GM18909 (cell line): ENCODE data around the gene ST3GAL3.
"Not testable (repeated sequence)": the region's sequence is repeated elsewhere in the genome, so short reads cannot be mapped to it uniquely, and the experiment has no call there.

Experiments used
- ATAC-seq: cut with Tn5 transposase; IDR thresholded peaks from one replicate; pipeline ENCODE4 v1.9.1; 2021; ENCODE audit warnings: mild to moderate bottlenecking; ENCODE audit not compliant: unreplicated experiment, poor library complexity

The ST3GAL3 gene

DNA sequence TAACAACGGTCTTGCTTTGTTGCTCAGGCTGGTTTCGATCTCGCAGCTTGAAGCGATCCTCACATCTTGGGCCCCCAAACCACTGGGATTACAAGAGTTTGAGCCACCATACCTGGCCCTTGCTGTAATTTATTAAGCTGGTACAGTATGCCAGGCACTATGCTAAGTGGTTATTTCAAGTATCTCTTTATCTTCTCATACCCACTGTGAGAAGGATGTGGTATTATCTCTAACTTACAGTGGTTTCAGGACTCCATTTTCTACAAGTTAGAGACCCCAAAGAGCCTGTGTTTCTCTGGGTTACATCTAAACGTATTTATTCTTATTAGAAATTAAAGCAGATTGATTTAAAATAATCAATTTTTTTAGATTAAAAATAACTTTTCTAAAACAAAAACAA, 8.1 kb upstream of the ST3GAL3 start:
- ATAC-seq, result no peak

DNA sequence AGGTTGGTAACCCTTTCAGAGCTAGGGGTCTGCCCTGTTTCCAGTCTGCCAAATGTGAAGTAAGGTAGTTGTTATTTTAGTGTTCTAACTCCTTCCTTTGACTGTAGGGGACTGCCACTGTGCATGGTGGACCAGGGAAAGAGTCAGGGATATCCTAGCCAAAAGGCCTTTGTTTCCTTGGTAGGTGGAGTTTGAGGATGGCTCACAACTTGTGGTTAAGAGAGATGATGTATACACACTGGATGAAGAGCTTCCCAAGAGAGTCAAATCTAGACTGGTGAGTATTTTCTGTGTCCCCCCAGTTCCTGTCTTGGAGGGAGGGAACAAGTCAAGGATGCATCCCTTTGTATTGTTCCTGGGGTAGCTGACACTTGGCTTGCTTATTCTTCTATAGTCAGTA, 3.5 kb upstream of the ST3GAL3 start:
- ATAC-seq, result no peak

DNA sequence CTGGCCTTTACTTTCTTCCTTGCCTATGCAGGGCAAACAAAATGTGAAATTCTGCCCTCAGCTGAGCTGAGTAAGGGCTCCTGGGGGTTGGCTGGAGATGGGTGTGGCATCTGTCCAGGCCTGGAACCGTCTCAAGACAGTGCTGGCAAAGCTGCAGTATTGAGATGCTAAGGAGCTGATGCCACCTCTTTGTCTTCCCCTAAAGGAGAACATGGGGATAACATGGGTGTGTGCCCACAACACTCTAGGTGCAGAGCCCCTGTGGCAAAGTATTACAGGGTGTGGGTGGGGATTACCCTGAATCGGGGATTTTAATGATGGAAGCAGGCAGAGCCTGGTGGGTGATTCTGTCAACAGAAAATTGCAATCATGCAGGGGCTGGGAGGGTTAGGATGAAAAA, 2.5 kb upstream of the ST3GAL3 start:
- ATAC-seq, result no peak

DNA sequence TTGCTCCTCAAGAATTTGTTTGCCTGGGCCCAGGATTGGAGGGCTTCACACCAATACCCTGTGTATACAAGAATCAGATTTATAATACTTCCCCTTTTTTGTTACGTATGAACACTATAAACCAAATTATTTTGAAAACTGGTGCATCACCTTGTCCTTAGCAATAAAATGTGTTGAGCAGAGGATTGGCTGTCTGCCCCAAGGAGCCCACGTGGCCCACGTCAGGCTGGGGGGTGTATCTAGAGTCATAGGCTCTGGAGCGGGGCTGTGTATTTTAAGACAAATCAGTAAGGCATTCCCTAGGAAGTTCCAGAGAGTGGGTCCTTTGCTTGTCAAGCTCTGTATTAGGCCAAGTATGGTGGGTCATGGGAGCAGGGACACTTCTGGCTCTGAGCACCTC, 2.0 kb upstream of the ST3GAL3 start:
- no peak for ATAC-seq

DNA sequence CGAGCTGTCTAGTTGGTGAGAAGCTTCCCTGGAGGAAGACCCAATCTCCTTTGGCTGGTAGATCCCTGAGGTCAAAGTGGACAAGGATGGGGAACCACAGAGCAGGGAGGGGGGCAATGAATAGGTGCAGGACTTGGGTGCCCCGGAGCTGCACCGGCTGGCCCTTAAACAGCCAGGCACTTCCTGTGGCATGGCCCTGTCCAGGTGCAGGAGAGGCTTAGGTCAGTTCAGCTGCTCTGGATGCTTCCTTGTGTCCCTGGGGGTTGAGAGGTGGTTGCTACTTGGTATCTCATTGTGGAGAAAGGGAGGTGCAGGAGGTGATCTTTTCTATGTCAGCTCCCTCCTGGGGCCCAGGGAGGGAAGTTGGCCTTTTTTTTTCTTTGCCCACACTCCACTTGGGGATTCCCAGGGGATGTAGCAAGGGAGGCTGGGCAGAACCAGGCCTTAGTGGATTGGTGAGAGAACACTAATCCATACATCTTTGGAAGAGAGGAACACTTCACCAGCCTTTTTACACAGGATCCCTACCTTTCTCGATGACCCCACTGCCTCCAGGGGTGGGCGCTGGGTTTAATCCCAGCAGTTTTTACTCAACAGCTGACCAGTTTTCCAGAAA, 1.2 kb upstream of the ST3GAL3 start:
- no peak for ATAC-seq

DNA sequence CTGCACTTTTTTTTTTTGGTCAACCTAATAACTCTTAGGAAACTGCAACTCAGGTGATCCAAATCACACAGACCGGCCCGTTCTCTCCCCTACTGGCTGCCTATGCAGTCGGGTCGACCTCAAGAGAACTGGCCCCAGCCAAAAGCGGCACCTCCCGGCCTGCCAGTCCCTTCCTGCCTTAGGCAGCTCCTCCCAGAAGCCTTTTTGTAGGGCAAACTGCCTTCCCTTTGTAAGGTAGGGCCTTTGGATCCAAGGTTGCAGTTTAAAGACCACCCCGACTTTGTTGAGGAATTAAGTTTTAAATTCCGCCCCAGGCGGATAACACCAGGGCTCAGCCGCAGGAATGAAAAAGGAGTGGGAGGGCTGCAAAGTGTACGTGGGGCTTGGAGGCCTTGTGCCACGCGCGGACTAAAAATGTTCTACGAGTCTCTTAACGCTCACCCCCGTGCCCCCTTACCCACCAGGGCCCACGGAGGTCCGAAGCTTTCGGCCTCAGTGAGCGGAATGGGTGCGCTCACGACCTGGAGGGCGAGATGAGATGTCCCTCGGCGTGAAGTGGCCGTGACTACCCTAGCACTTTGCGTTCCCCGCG, 642 bp upstream of the ST3GAL3 start:
- no peak for ATAC-seq

DNA sequence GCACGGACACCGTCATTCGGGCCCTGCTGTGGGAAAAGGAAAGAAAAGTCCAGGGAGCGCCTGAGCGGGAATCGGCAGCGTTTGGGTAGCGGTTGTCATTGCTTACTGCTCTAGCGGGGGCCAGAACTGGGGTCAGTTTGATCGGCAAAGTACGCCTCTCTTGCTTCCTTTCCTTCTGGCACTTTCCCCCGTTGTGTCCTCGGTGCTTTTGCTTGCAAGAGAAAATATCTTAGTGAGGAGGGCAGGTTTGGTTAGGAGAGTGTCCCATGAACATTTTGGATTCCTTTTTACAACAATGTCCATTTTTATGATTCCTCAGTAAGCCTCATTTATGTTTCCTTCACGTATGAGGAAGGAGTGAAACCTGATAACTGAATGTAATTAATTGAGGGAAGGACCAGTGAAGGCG, 670 bp downstream of the ST3GAL3 start:
- no peak for ATAC-seq

DNA sequence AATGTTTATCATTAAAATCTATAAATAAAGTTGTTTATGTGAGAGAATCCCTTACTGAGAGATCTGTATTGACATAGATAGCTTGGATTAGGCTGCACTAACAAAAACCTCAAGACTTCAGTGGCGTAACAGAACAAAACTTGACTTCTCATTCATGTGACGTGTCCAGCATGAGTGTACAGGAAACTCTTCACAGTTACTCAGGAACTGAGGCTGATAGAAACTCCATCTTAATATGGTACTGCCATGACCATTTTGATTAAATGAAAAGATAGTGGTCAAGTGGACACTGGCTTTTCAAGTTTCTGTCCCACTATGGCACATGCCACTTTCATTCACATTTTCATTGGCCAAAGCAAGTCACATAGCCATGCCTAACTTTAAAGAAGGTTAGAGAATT, 3.7 kb downstream of the ST3GAL3 start:
- ATAC-seq, result no peak

DNA sequence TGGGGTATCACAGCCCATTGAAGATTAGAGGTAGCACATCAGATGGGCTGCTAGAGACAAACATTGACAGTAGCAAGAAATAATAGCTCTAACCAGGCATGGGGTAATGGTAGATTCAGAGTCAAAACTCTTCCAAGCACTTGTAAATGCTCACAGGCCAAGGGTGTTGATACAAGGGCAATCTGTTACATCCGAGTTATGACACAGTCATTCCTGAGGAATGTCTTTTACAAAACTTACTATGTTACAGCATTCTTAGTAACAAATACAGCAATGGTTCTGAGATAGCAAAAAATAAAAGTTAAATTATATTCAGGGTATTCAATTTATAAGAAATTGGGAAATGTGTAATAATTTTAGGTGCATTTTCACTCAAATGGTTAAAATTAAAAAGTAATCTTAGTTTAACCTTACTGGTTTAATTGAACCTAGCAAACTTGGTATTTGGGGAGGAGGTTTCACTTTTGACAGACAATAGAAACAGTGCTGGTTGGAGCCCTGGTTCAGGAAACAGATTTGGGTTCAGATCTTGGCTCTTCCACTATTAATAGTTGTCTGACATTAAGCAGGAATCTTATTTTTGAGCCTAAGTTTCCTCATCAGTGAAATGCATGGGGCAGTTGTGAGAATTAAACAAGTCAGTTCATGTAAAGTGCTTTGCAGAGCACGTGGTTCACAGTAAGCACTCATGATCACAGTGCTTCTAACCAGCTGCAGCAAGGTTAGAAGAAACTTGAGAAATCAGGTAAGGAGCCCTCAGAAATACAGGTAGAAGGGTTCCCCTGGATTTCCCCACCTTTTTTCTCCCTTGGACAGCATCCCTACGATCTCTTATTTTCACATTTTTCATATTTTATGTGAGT, 4.4 kb downstream of the ST3GAL3 start:
- no peak for ATAC-seq

DNA sequence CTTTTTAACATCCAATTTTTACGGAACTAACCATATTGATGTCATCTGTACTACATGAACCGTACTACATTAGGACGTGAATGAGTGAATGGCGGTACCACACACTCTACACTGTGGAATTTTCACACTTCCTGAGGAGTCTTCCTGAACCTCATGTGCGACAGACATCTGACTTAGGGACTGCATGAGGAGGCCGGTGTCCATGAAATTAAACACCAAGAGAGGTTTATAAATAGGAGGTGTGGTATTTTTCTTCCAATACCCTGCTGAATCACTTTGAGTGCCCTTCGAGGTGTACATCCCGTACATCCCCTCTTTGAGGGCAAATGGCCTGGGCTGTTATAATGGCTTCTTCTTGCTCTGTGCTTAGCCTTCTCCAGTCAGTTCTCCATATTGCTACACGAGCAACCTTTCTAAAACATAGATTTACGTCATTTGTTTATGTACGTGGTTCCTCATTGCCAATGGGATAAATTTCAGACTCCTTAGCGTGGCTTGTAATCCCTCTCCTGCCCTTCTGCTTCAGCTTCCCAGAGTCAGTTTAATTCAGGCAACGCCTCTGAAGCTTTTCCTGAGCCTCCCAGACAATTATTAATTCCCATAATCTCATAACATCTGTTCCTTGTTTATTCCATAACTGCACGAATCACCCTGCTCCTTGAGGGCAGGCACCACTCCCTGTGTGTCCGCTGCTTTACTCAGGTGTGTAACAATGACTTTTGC, 9.4 kb downstream of the ST3GAL3 start:
- ATAC-seq, result no peak

DNA sequence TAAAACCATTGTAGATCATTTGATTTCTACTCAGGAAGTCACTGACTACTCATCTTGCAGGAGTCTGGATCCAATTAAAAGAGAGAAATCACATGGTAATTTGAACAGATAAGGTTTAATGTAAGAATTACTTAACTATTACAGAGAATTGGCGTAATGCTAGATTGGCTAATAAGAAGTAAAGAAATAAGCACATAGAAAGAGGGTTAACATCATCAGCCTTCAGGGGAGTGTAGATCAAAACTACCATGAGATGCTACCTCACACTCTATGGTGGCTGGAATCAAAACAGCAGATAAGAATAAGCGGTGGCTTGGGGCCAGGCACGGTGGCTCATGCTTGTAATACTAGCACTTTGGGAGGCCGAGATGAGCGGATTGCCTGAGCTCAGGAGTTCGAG, 11.7 kb downstream of the ST3GAL3 start:
- ATAC-seq, result no peak

DNA sequence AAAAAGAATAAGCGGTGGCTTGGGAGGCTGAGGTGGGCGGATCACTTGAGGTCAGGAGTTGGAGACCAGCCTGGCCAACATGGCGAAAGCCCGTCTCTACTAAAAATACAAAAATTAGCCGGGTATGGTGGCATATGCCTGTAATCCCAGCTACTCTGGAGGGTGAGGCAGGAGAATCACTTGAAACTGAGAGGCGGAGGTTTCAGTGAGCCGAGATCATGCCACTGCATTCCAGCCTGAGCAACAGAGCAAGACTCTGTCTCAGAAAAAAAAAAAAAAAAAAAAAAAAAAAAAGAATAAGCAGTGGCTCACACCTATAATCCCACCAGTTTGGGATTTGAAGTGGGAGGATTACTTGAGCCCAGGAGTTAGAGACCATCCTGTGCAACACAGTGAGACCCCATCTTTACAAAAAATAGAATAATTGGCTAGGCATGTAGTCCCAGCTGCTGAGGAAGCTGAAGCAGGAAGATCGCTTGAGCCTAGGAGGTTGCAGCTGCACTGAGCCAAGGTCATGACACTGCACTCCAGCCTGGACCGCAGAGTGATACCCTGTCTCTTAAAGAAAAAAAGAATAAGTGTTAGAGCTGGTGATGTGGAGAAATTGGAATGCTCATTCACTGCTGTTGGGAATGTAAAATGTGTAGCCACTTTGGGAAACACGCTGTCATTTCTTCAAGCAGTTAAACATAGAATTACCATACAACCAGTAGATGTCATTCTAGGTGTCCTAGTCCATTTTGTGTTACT, 12.5 kb downstream of the ST3GAL3 start:
- not testable (repeated sequence) for ATAC-seq

DNA sequence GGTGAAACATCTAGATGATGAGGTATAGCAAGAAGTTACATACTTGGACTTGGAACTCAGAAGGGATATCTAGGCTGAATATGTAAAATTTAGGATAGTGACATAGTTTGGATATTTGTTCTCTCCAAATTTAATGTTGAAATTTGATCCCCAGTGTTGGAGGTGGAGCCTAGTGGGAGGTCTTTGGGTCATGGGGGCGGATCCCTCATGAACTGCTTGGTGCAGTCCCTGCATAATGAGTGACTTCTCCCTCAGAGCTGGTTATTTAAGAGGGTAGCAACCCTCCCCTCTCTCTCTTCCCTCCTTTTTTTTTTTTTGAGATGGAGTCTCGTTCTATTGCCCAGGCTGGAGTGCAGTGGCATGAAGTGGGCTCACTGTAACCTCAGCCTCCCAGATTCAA, 15.5 kb downstream of the ST3GAL3 start:
- no peak for ATAC-seq

DNA sequence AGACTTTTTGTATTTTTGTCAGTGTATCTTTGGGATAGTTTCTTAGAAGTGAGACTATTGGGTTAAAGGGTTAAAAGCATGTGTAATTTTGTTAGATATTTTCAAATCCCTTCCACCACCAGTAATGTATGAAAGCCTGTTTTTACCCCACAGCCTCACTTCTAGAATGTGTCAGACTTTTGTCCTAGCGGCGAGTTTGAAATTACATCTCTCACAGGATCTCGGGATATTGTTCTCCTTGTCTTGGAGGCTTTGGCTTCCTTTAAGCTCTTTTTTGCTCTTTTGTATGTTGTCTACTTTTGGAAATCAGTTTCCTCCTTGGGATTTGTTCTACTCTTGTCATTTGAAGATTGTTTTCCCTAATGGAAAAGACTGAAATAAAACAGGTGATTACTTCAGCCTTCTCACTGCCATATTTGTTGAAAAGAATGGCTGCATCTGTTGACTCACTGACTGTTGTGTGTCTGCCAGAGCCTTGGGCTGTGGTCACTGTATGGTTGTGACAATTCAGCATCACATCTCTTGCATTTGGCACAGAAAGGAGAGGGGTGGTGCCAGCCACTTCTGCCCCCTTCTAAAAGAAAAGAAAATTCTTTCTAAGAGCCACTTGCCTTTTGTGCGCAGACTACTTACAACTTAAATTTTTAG, 22.6 kb downstream of the ST3GAL3 start:
- no peak for ATAC-seq

DNA sequence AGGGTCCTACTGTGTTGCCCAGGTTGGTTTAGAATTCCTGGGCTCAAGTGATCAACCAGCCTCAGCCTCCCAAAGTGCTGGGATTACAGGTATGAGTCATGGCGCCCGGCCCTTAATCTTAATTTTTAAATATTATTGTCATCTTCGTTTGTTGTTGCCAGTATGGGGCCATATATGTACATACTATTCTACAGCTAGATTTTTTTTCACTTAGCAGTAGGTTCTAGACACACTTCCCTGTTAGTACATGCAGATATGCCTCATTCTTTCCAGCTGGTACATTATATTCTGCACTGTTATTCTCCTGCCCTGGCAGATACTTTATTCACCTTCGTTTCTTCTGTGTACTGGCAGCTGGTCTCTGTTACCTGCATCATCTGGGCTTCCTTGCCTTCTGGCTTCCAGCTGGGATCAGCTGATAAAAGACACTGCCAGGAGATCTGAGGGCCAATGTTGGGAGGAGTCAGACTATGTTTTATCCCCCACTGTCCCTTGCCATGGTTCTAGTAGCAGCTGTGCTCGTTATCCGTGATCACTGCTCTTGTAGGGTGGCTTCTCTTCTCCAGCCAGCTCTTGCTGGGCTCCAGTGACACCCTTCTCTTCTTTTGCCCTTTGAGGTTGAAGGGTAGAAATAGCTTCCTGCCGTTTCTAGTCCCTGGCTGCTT, 24.7 kb downstream of the ST3GAL3 start:
- ATAC-seq, result no peak

DNA sequence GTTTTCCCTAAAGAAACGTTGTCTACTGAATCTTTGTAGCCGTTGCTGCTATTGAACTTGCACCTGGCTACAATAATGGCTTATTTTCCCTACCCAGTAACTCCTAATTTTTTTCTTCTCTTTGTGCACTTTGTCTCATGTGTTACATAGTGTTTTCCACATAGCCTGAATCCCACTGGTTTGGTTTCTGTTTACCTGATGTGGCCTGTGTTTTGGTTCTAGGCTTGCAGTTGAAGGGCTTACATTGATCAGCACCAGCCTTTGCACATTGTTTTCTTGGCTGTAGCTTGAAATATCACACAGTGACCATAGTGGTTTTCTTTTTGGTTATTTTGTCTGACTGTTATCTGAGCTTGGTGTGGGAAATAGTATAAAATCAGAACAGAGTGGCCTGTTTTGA, 29.5 kb downstream of the ST3GAL3 start:
- ATAC-seq, result no peak

DNA sequence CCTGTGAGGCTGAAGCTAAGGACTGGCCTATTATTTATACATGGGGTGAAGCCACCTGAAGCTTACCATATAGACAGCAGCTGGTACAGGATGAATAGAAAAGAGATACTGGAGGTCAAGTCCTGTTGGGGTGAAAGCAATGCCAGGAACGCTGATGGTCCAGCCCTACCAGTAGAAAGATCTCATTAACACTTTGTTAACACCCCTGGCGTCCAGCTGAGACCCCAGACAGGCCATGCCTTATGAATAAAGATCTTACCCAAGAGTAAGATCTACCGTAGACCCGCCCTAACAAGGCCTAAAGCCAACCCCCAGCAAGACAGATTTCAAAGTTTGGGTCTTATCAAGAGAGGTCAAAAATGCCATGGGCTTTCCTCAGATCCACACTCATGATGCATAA, 34.7 kb downstream of the ST3GAL3 start:
- ATAC-seq, result no peak

DNA sequence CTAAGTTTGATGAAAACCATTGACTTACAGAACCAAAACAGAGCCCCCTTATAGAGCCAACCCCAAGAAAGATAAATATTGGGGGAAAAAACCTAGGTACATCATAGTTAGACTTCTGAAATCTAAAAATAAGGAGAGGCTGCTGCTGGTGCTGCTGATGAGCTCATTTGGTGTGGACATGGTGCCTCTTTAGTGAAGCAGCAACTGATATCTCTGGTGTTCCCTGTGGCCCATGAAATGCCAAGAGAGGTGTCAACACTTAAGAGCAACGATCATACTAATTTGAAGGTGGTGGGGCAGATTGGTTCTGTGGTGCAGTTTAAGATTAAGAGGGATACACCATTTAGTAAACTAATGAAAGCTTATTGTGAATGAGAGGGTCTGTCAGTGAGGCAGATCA, 35.9 kb downstream of the ST3GAL3 start:
- no peak for ATAC-seq

DNA sequence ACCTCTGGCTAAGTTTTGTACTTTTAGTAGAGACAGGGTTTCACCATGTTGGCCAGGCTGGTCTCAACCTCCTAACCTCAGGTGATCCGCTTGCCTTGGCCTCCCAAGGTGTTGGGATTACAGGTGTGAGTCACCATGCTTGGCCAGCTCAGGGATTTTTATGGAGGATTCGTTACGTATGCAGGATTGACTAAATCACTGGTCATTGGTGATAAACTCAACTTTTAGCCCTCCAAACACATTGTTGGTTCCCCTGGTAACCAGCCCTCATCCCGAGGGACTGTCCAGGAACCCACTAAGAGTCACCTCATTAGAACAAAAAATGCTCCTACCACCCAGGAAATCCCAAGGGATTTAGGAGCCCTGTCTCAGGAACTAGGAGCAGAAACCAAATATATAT, 40.4 kb downstream of the ST3GAL3 start:
- no peak for ATAC-seq
